ENCODE measurements around the gene ETS2.

DNA sequence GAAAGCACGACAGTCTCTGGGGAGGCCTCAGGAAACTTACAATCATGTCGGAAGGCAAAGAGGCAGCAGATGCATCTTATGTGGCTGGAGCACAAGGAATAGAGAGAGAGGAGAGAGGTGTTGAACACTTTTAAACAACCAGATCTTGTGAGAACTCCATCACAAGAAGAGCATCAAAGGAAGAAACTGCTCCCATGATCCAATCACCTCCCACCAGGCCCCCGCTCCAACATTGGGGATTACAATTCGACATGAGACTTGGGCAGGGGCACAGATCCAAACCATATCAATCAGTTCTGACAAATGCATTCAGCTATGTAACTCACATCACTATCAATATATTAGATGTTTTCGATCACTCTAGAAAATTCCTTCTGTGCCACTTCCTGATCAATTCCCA lies 37.6 kb downstream of the ETS2 start:
- TF ChIP-seq, protein P1, sequence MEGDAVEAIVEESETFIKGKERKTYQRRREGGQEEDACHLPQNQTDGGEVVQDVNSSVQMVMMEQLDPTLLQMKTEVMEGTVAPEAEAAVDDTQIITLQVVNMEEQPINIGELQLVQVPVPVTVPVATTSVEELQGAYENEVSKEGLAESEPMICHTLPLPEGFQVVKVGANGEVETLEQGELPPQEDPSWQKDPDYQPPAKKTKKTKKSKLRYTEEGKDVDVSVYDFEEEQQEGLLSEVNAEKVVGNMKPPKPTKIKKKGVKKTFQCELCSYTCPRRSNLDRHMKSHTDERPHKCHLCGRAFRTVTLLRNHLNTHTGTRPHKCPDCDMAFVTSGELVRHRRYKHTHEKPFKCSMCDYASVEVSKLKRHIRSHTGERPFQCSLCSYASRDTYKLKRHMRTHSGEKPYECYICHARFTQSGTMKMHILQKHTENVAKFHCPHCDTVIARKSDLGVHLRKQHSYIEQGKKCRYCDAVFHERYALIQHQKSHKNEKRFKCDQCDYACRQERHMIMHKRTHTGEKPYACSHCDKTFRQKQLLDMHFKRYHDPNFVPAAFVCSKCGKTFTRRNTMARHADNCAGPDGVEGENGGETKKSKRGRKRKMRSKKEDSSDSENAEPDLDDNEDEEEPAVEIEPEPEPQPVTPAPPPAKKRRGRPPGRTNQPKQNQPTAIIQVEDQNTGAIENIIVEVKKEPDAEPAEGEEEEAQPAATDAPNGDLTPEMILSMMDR (conservative IDR thresholded peaks at IDR 0.05): no peak
- no peak for TF ChIP-seq ZFX (IDR thresholded peaks at IDR 0.05)
